Neuronal stem cell (in vitro differentiated cells): ENCODE results near the gene UGT1A4.

Experiments used
- DNase-seq: peaks from one replicate; pipeline ENCODE4 v3.0.0-alpha.2; 2013; ENCODE audit warnings: low spot score
- H2AFZ ChIP-seq: one replicate; pipeline ENCODE4 v1.6.1; 2013; ENCODE audit warnings: mild to moderate bottlenecking, low read length, inconsistent platforms
- H2AK5ac ChIP-seq: 2 replicates; pipeline ENCODE4 v1.6.1; 2013; ENCODE audit warnings: low read depth, mild to moderate bottlenecking, inconsistent platforms, low read length, moderate library complexity, mixed read lengths
- H2BK120ac ChIP-seq: 2 replicates; pipeline ENCODE4 v1.6.1; 2013; ENCODE audit warnings: low read depth, mild to moderate bottlenecking, inconsistent platforms, low read length, moderate library complexity, mixed read lengths
- H2BK12ac ChIP-seq: one replicate; pipeline ENCODE4 v1.6.1; 2013; ENCODE audit warnings: low read length, inconsistent platforms
- H2BK15ac ChIP-seq: 2 replicates; pipeline ENCODE4 v1.6.1; 2013; ENCODE audit warnings: mild to moderate bottlenecking, low read length, inconsistent platforms, mixed read lengths
- H2BK5ac ChIP-seq: one replicate; pipeline ENCODE4 v1.6.1; 2013; ENCODE audit warnings: inconsistent platforms, mild to moderate bottlenecking, low read length, moderate library complexity
- H3K14ac ChIP-seq: one replicate; pipeline ENCODE4 v1.6.1; 2013; ENCODE audit warnings: low read length, inconsistent platforms
- H3K18ac ChIP-seq: 2 replicates; pipeline ENCODE4 v1.6.1; 2013; ENCODE audit warnings: low read length, inconsistent platforms
- H3K23ac ChIP-seq: 2 replicates; pipeline ENCODE4 v1.6.1; 2013; ENCODE audit warnings: low read depth, mild to moderate bottlenecking, mixed read lengths, low read length, inconsistent platforms; ENCODE audit not compliant: poor library complexity
- H3K27ac ChIP-seq: replicated peaks from 3 replicates; pipeline ENCODE4 v1.5.1; 2013; ENCODE audit warnings: low read length, inconsistent platforms
- H3K27me3 ChIP-seq, 3 experiments: 2 replicates each; pipeline ENCODE4 v1.6.1; 2013; ENCODE audit warnings: low read length in 3 of 3, mild to moderate bottlenecking in 2 of 3, inconsistent platforms in 1 of 3, low read depth in 1 of 3, mixed read lengths in 1 of 3, moderate library complexity in 1 of 3; ENCODE audit not compliant: control insufficient read depth in 3 of 3, insufficient read depth in 3 of 3
- H3K36me3 ChIP-seq, 2 donors: replicated peaks in 1 of 2; 2 replicates each; pipeline ENCODE4 v1.6.1; 2013; ENCODE audit warnings: low read length in 2 of 2; ENCODE audit not compliant: control insufficient read depth in 2 of 2, insufficient read depth in 2 of 2
- H3K4ac ChIP-seq: 2 replicates; pipeline ENCODE4 v1.6.1; 2013; ENCODE audit warnings: inconsistent platforms, mild to moderate bottlenecking, low read length, moderate library complexity
- H3K4me1 ChIP-seq, 2 donors: 1 replicate in 1 of 2; 2 replicates in 1 of 2; pipeline ENCODE4 v1.6.1; 2013; ENCODE audit warnings: low read length in 2 of 2, low read depth in 1 of 2; ENCODE audit not compliant: control insufficient read depth in 2 of 2, insufficient read depth in 1 of 2
- H3K4me2 ChIP-seq: one replicate; pipeline ENCODE4 v1.6.1; 2013; ENCODE audit warnings: mild to moderate bottlenecking, low read length, inconsistent platforms; ENCODE audit not compliant: insufficient read depth, poor library complexity, severe bottlenecking
- H3K4me3 ChIP-seq, 2 donors: 2 replicates each; pipeline ENCODE4 v1.5.1; 2013; ENCODE audit warnings: low read length in 2 of 2, mild to moderate bottlenecking in 2 of 2, inconsistent platforms in 1 of 2, moderate library complexity in 1 of 2
- H3K79me1 ChIP-seq: one replicate; pipeline ENCODE4 v1.6.1; 2013; ENCODE audit warnings: low read depth, mild to moderate bottlenecking, inconsistent platforms, low read length, moderate library complexity
- H3K9ac ChIP-seq: one replicate; pipeline ENCODE4 v1.6.1; 2013; ENCODE audit warnings: mild to moderate bottlenecking, low read depth, low read length, inconsistent platforms; ENCODE audit not compliant: poor library complexity
- H3K9me3 ChIP-seq, 2 donors: replicated peaks in 1 of 2; 2 replicates each; pipeline versions ENCODE3 to v1.6.1; 2013; ENCODE audit warnings: low read length in 2 of 2, mild to moderate bottlenecking in 2 of 2, inconsistent platforms in 1 of 2, low read depth in 1 of 2, mixed read lengths in 1 of 2, moderate library complexity in 1 of 2; ENCODE audit not compliant: control insufficient read depth in 2 of 2, insufficient read depth in 1 of 2
- H4K8ac ChIP-seq: one replicate; pipeline ENCODE4 v1.6.1; 2013; ENCODE audit warnings: low read depth, mild to moderate bottlenecking, inconsistent platforms, low read length, moderate library complexity
- H4K91ac ChIP-seq: one replicate; pipeline ENCODE4 v1.6.1; 2013; ENCODE audit warnings: low read length, low read depth, mild to moderate bottlenecking, inconsistent platforms; ENCODE audit not compliant: poor library complexity
- WGBS, 2 donors: extraction: QIAGEN DNeasy Blood & Tissue Kit; methylation state at CpG; one replicate each; pipeline ENCODE4 v1.1.7; 2013; ENCODE audit warnings: missing lambda C conversion rate in 2 of 2, mixed read lengths in 1 of 2; ENCODE audit not compliant: insufficient read length in 2 of 2, insufficient replicate concordance in 1 of 2; ENCODE audit errors: extremely low coverage in 2 of 2; 5-methylcytosine and 5-hydroxymethylcytosine counted together

The UGT1A4 gene

DNA sequence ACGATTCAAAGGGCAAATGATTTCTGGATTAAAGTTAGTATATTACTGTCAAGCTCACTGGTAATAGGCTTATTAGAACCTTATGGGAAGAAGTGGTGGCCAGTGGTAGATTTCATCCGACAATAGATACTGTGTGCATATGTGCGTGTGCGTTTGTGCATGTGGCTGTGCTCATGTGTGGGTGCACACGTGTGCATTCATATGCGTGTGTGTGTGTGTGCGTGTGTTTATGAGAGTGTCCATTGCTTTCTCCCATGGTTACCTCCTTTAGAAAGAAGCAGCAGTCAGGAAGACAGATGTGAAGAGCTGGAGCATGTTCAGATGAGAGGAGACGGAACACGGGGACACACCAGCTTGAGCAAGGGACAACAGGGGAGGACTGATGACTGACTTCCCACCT, 50.7 kb downstream of the UGT1A4 start:
- no peak overlapping the region for H4K8ac ChIP-seq
- no CpG with 5 or more reads among the region's 9 CpGs for WGBS, 2 donors
- no peak overlapping the region for H3K14ac ChIP-seq
- H3K9me3 ChIP-seq: peaks cover 2 to 9% of the 10 kb centered on the region in 2 donors
- H3K23ac ChIP-seq: no peak overlapping the region
- H3K4me3 ChIP-seq: no peak overlapping the region
- no peak overlapping the region for H2BK15ac ChIP-seq
- H3K79me1 ChIP-seq: no peaks in the 10 kb centered on the region
- peak overlapping the region; percentile 7 for H2AK5ac ChIP-seq
- no peak overlapping the region for H3K4ac ChIP-seq
- no peak overlapping the region for H2BK120ac ChIP-seq
- H3K36me3 ChIP-seq: no peaks in the 10 kb centered on the region
- no peak overlapping the region for H3K18ac ChIP-seq
- H3K4me2 ChIP-seq: no peak overlapping the region
- H3K27ac ChIP-seq: no peak overlapping the region
- H4K91ac ChIP-seq: no peak overlapping the region
- no peak overlapping the region for H3K9ac ChIP-seq
- no peak overlapping the region for H2BK12ac ChIP-seq
- no peak for DNase-seq
- H2BK5ac ChIP-seq: no peak overlapping the region
- H3K4me1 ChIP-seq: peaks cover 3 to 6% of the 10 kb centered on the region in 2 donors
- no peaks in the 10 kb centered on the region for H3K27me3 ChIP-seq
- H2AFZ ChIP-seq: no peak overlapping the region

DNA sequence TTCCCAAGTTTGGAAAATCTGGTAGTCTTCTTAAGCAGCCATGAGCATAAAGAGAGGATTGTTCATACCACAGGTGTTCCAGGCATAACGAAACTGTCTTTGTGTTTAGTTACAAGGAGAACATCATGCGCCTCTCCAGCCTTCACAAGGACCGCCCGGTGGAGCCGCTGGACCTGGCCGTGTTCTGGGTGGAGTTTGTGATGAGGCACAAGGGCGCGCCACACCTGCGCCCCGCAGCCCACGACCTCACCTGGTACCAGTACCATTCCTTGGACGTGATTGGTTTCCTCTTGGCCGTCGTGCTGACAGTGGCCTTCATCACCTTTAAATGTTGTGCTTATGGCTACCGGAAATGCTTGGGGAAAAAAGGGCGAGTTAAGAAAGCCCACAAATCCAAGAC, 53.6 kb downstream of the UGT1A4 start:
- H2BK12ac ChIP-seq: no peak overlapping the region
- H2AK5ac ChIP-seq: no peak overlapping the region
- no peak overlapping the region for H3K18ac ChIP-seq
- no peaks in the 10 kb centered on the region for H3K79me1 ChIP-seq
- no peaks in the 10 kb centered on the region for H3K27me3 ChIP-seq
- no peaks in the 10 kb centered on the region for H3K36me3 ChIP-seq
- H3K4me3 ChIP-seq: no peak overlapping the region
- H3K14ac ChIP-seq: no peak overlapping the region
- H3K9me3 ChIP-seq: peaks cover 4 to 14% of the 10 kb centered on the region in 2 donors
- H3K4ac ChIP-seq: no peak overlapping the region
- no CpG with 5 or more reads among the region's 16 CpGs for WGBS, 2 donors
- H2BK120ac ChIP-seq: no peak overlapping the region
- peaks cover 3% of the 10 kb centered on the region in 2 donors for H3K4me1 ChIP-seq
- no peak overlapping the region for H2AFZ ChIP-seq
- no peak overlapping the region for H2BK5ac ChIP-seq
- no peak overlapping the region for H4K8ac ChIP-seq
- H2BK15ac ChIP-seq: no peak overlapping the region
- H3K23ac ChIP-seq: no peak overlapping the region
- no peak overlapping the region for H4K91ac ChIP-seq
- DNase-seq: no peak
- H3K9ac ChIP-seq: no peak overlapping the region
- no peak overlapping the region for H3K4me2 ChIP-seq
- no peak overlapping the region for H3K27ac ChIP-seq

DNA sequence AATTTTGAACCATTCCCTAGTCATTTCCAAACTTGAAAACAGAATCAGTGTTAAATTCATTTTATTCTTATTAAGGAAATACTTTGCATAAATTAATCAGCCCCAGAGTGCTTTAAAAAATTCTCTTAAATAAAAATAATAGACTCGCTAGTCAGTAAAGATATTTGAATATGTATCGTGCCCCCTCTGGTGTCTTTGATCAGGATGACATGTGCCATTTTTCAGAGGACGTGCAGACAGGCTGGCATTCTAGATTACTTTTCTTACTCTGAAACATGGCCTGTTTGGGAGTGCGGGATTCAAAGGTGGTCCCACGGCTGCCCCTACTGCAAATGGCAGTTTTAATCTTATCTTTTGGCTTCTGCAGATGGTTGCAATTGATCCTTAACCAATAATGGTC, 54.0 kb downstream of the UGT1A4 start:
- no peak overlapping the region for H2AFZ ChIP-seq
- no peak for DNase-seq
- no peak overlapping the region for H4K8ac ChIP-seq
- WGBS, 2 donors: no CpG with 5 or more reads among the region's 5 CpGs
- no peaks in the 10 kb centered on the region for H3K27me3 ChIP-seq
- H3K23ac ChIP-seq: no peak overlapping the region
- no peaks in the 10 kb centered on the region for H3K79me1 ChIP-seq
- H2AK5ac ChIP-seq: no peak overlapping the region
- H3K36me3 ChIP-seq: no peaks in the 10 kb centered on the region
- no peak overlapping the region for H3K14ac ChIP-seq
- H2BK15ac ChIP-seq: no peak overlapping the region
- H3K4me2 ChIP-seq: no peak overlapping the region
- no peak overlapping the region for H3K18ac ChIP-seq
- no peak overlapping the region for H3K27ac ChIP-seq
- peaks cover 4 to 14% of the 10 kb centered on the region in 2 donors for H3K9me3 ChIP-seq
- no peak overlapping the region for H4K91ac ChIP-seq
- H3K4me3 ChIP-seq: no peak overlapping the region
- H3K9ac ChIP-seq: no peak overlapping the region
- H3K4ac ChIP-seq: no peak overlapping the region
- H2BK12ac ChIP-seq: no peak overlapping the region
- H2BK5ac ChIP-seq: no peak overlapping the region
- H3K4me1 ChIP-seq: peaks cover 3% of the 10 kb centered on the region in 2 donors
- no peak overlapping the region for H2BK120ac ChIP-seq

GRCh38 chr2:233773854-233774253, 55.3 kb downstream of the UGT1A4 start:
- H3K4me3 ChIP-seq: no peak overlapping the region
- no peak overlapping the region for H3K9ac ChIP-seq
- no peak for DNase-seq
- H3K18ac ChIP-seq: no peak overlapping the region
- no peaks in the 10 kb centered on the region for H3K4me1 ChIP-seq
- no peaks in the 10 kb centered on the region for H3K36me3 ChIP-seq
- H2AK5ac ChIP-seq: no peak overlapping the region
- H3K9me3 ChIP-seq: peaks cover 4 to 14% of the 10 kb centered on the region in 2 donors
- H2BK15ac ChIP-seq: no peak overlapping the region
- no peaks in the 10 kb centered on the region for H3K79me1 ChIP-seq
- no peak overlapping the region for H3K4ac ChIP-seq
- no peak overlapping the region for H4K8ac ChIP-seq
- no peak overlapping the region for H2BK5ac ChIP-seq
- H3K27ac ChIP-seq: no peak overlapping the region
- H4K91ac ChIP-seq: no peak overlapping the region
- H3K23ac ChIP-seq: no peak overlapping the region
- no peaks in the 10 kb centered on the region for H3K27me3 ChIP-seq
- H2BK12ac ChIP-seq: no peak overlapping the region
- no peak overlapping the region for H3K14ac ChIP-seq
- H2BK120ac ChIP-seq: no peak overlapping the region
- no peak overlapping the region for H3K4me2 ChIP-seq
- no peak overlapping the region for H2AFZ ChIP-seq
- no CpG with 5 or more reads among the region's 5 CpGs for WGBS, 2 donors
